AG09319 (cell line): Measurements from ENCODE around the gene ATRNL1.

Source experiments
- DNase-seq: peaks from one replicate; pipeline ENCODE4 v3.0.0-alpha.2; 2010; ENCODE audit warnings: low read depth; ENCODE audit errors: extremely low read depth
- CTCF ChIP-seq: IDR thresholded peaks from 2 replicates; pipeline ENCODE4 v1.5.1; 2011; ENCODE audit warnings: low read depth, mild to moderate bottlenecking, inconsistent platforms, low read length, moderate library complexity

Gene ATRNL1

DNA sequence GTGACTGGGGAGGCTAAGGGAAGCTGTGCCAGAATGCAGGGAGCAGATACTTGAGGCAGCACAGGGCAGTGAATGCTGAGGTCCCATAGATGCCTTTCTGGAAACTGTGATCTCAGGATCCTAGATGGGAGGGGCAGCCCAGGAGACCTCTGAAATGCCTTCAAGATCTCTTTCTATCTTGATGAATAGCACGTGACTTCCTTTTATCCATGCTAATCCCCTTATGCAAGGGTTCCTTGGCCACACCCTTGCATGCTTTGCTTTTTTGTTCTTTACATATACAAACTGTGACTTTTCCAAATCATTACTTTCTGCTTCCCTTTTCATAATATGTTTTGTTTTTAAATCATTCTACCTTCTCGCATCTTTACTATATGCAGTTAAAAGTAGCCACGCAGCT, 14.7 kb downstream of the ATRNL1 start:
- no peak for TF ChIP-seq CTCF
- no peak for DNase-seq

DNA sequence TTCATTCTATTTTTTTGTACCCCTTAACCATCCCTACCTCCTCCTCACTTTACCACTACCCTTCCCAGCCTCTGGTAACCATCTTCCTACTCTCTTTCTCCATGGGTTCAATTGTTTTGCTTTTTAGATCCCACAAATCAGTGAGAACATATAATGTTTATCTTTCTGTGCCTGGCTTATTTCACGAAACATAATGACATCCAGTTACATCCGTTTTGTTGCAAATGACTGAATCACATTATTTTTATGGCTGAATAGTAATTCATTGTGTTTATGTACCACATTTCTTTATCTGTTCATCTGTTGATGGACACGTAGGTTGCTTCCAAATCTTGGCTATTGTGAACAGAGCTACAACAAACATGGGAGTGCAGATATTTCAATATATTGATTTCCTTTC, 24.1 kb downstream of the ATRNL1 start:
- no peak for DNase-seq
- TF ChIP-seq CTCF = no peak

DNA sequence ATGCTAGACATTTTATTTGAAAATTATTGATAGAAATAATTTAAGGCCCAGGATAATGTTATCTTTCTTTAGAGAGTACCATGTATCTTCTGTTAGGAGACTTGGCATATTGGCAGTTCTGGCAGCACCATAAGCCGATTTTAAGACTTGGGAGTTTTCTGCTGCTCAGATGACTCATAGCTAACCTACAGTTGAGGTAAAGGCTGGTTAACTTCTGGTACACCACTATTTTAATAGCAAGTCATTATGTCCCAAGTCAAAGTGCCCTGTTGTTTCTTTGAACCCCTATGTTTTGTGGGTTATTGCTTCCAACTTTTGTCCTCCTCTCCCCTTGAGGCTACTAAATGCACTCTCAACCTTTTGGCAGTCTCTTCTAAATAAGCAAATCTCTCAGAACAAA, 25.2 kb downstream of the ATRNL1 start:
- TF ChIP-seq CTCF = no peak
- DNase-seq = no peak

- no peak for TF ChIP-seq CTCF
These were observed 32.3 kb downstream of the ATRNL1 start for GRCh38 chr10:115125505-115125904.

DNA sequence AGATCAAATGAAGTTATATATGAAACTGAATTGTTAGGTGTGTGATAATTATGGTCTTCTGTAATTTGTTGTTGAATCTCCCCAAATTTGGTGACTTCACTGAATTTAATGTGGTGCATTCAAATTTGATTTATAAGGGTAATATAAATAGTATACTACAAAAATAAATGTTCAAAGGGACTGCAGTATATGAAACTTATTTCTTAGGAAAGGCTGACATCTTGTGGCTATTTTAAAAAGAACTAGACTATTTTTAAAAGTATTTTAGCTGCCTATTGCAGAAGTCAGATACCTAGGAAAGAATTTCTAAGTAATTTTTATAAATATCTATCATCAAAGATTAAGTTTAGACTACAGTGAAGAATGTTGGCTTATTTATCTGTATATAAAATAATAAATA, 36.6 kb downstream of the ATRNL1 start:
- peak; percentile 13 for TF ChIP-seq CTCF
- DNase-seq = no peak

More at GRCh38 chr10:115125505-115125904, 32.3 kb downstream of the ATRNL1 start:
- DNase-seq = no peak

GRCh38 chr10:115136616-115137015, 43.5 kb downstream of the ATRNL1 start:
- TF ChIP-seq CTCF = no peak
- DNase-seq = no peak

DNA sequence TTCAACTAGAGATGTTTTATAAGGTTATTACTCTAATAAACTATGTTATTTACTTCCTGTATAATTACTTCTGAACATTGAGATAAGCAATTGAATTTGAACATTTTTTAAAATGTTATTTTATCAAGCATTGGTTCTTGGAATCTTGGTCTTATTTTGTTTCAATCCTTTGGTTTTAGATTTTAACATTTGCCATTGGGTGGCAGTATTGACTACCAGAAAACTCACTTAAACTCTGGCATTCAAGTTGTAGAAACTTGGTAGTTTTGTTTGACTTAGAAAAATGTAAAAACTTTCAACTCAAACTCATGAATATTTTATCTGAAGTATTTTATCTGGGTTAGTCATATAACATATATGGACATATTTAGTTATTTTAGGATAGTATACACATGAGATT, 48.1 kb downstream of the ATRNL1 start:
- no peak for DNase-seq
- peak; percentile 36 for TF ChIP-seq CTCF
